ENCODE results near the gene RAD51B. TPM values are rescaled to one million over a fixed set of nuclear protein-coding genes. Genes with fewer than 3 reads are reported as not detected.

Gene RAD51B
- total RNA-seq, 1 experiment from 2014 or later: 16.7 TPM

- DNase-seq: no peak
- no peaks in the 10 kb centered on the region for H3K9me3 Mint-ChIP-seq
- Histone ChIP-seq H3K4me1 (ENCODE audit: insufficient read depth, low read length) (peaks cover 14% of the 10 kb centered on the region; the same call in 1 of the 2 replicates), H2BK5ac (ENCODE audit: insufficient read length, low read length) (no peak overlapping the region), H2BK120ac (ENCODE audit: low read depth, low read length, poor library complexity, severe bottlenecking) (no peak overlapping the region), H3K18ac (ENCODE audit: insufficient read length, low read depth, low read length) (no peak overlapping the region), H3K14ac (ENCODE audit: insufficient read depth, low read length) (no peak overlapping the region), H4K20me1 (ENCODE audit: control insufficient read depth, insufficient read depth, insufficient read length) (no peaks in the 10 kb centered on the region), H4K8ac (replicated peaks; ENCODE audit: insufficient read length, low read depth, low read length) (no peak overlapping the region), H4K91ac (ENCODE audit: insufficient read length, low read depth, low read length) (no peak overlapping the region), H3K23ac (ENCODE audit: insufficient read length, low read depth, low read length) (no peak overlapping the region), H3K9ac (ENCODE audit: extremely low read depth, insufficient read length, low read length) (no peak overlapping the region), H3K23me2 (ENCODE audit: insufficient read length, low read depth, low read length, poor library complexity, severe bottlenecking) (no peaks in the 10 kb centered on the region), H2AFZ (ENCODE audit: low read length) (no peak overlapping the region), H3K79me1 (ENCODE audit: insufficient read depth, low read depth, low read length, poor library complexity, severe bottlenecking) (no peaks in the 10 kb centered on the region), H3T11ph (ENCODE audit: low read length) (no peak overlapping the region), H2AK5ac (ENCODE audit: insufficient read length, low read length) (no peak overlapping the region), H4K5ac (ENCODE audit: insufficient read length, low read depth, low read length) (no peak overlapping the region), H3K27ac (ENCODE audit: insufficient read length, low read depth, low read length) (no peak overlapping the region), H3K9me3 (ENCODE audit: control insufficient read depth, low read depth, low read length) (no peaks in the 10 kb centered on the region), H2BK12ac (ENCODE audit: insufficient read length, low read depth, low read length) (no peak overlapping the region), H2BK20ac (ENCODE audit: low read depth, low read length, poor library complexity, severe bottlenecking) (no peak overlapping the region), H3K79me2 (ENCODE audit: insufficient read depth, low read length) (no peaks in the 10 kb centered on the region), H3K27me3 (ENCODE audit: insufficient read depth, low read length) (no peaks in the 10 kb centered on the region), H3K56ac (ENCODE audit: insufficient read length, low read depth, low read length) (no peak overlapping the region), H2BK15ac (ENCODE audit: low read depth, low read length) (no peak overlapping the region), H3K4ac (ENCODE audit: low read depth, low read length) (no peak overlapping the region), H3K4me2 (ENCODE audit: insufficient read depth, insufficient read length, low read length) (no peak overlapping the region)
- H3K27ac Mint-ChIP-seq: no peak overlapping the region; a peak in 1 of 7 replicates
- no peaks in the 10 kb centered on the region for H3K36me3 Mint-ChIP-seq (ENCODE audit: insufficient read depth in 1 of 3, low read depth in 3 of 3)
- H3K4me1 Mint-ChIP-seq: peaks cover 39 to 40% of the 10 kb centered on the region in 2 experiments
- H3K4me3 Mint-ChIP-seq: no peak overlapping the region
- peaks cover 4% of the 10 kb centered on the region for H3K27me3 Mint-ChIP-seq (ENCODE audit: low read depth)
- no peak for TF ChIP-seq CTCF (conservative IDR thresholded peaks at IDR 0.05)
- WGBS (ENCODE audit: extremely low coverage, insufficient read length, low lambda C conversion rate): no CpG with 5 or more reads among the region's 10 CpGs
These were observed 777.1 kb downstream of the RAD51B start for GRCh38 chr14:68596701-68597100.
